Stimulated activated CD4-positive, alpha-beta T cell treated with anti-CD3 and anti-CD28 coated beads, TNF-alpha, amount 100 ng/mL, for 1 hour (primary cell): ENCODE data around the gene MAP3K10.

Source experiments
- DNase-seq, 3 donors: peaks; one replicate each; pipeline ENCODE4 v3.0.0-alpha.2; 2020; ENCODE audit warnings: low read depth in 3 of 3, low spot score in 1 of 3

Gene MAP3K10

GRCh38 chr19:40232949-40233810 lies 42.0 kb downstream of the MAP3K10 start:
- no peak for DNase-seq

DNA sequence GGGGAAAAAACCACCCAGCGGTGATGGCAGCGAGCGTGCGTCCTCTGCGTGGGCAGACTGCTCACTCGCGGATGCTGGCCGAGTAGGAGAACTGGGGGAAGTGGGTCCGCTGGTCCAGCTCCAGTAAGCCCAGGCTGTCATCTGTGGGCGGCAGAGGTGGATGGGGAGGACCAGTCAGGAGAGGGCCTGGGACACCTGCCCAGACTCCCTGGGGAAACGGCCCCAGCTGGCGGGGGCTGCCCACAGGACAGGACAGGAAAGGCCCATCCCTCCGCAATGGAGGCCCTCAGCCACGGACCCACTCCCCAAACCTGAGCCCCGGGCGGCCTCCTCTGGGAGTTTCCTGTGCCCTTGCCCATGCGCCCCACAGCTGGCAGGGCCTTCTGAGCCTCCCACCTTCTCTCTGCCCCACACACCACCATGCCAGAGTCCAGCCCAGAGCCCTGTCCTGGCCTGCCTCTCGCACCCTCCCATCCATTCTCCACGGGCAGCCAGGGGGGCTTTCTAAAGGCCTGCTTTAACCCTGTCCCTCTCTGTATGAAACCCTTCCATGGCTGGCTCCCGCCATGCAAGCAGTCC lies 42.7 kb downstream of the MAP3K10 start:
- no peak for DNase-seq

DNA sequence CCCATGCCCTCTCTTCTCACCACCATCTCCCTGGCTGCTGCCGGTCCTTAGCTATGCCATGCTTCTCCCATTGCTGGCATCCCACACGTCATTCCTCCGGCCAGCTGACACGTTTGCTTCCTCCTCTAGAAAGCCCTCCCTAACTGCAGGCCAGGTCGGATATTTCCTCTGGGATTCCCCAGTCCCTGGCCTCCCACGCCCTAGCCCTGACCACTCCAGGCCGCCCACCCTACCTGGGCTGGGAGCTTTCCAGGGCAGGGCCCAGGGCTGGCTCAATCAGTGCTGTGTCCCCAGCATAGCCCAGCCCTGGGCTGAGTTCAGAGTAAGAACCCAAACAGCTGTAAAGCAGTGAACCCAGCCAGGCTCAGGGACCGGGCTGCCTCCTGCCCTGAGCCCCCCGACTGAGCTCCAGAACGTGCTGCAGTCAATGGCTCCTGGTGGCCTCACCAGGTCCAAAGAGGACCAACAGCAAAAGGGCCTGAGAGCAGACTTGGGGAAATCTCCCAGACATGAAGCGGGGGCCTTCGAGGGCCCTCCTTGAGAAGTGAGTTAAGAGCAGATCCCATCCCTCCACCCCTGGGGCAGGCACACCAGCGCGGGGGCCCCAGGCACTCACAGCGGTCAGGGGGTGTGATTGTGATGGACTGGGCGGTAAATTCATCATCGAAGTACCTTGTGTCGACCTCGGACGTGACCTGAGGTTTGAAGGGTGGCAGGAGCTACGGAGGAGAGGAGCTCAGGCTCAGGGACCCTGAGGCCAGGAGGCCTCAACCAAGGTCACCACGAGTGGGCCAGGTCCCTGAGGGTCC lies 43.4 kb downstream of the MAP3K10 start:
- no peak for DNase-seq

- DNase-seq: no peak
Measured at GRCh38 chr19:40235238-40236025, 44.2 kb downstream of the MAP3K10 start.

- DNase-seq: no peak
Measured at GRCh38 chr19:40236026-40236355, 44.8 kb downstream of the MAP3K10 start.

- no peak for DNase-seq
Measured at GRCh38 chr19:40236366-40236765, 45.1 kb downstream of the MAP3K10 start.

GRCh38 chr19:40237791-40238190 lies 46.6 kb downstream of the MAP3K10 start:
- no peak for DNase-seq

GRCh38 chr19:40238775-40239174 lies 47.5 kb downstream of the MAP3K10 start:
- DNase-seq: no peak

- no peak for DNase-seq
Measured at GRCh38 chr19:40239415-40240226, 48.4 kb downstream of the MAP3K10 start.

GRCh38 chr19:40240332-40240731 lies 49.1 kb downstream of the MAP3K10 start:
- no peak for DNase-seq

DNA sequence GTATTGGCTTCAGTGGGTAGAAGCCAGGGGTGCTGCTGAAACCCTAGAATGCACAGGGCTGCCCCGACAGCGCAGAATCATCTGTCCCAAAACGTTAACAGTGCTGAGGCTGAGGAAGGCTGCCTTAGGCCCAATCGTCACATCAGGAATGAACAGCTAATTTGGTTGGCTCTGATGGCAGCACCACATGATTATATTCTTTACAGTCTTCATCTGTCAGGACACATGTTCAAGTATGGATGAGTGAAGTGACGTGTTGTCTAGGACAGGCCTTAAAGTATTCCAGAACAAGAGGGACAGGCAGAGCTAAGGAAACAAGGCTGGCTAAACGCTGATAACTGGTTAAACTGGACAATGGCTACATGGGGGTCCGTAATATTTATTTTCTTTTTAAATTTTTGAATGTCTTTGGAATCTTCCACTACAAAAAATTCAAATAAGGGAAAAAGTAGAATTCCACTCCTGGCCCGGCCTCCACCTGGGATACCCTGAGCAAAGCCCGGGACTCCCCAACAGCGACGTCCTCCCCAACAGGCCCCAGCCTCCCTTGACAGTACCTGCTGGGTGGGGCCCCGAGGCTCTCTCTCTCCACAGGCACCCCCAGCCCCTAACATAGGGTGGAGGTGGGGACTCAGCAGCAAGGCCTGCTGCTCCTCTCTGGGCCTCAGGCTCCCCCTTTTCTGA lies 50.0 kb downstream of the MAP3K10 start:
- DNase-seq: no peak

DNA sequence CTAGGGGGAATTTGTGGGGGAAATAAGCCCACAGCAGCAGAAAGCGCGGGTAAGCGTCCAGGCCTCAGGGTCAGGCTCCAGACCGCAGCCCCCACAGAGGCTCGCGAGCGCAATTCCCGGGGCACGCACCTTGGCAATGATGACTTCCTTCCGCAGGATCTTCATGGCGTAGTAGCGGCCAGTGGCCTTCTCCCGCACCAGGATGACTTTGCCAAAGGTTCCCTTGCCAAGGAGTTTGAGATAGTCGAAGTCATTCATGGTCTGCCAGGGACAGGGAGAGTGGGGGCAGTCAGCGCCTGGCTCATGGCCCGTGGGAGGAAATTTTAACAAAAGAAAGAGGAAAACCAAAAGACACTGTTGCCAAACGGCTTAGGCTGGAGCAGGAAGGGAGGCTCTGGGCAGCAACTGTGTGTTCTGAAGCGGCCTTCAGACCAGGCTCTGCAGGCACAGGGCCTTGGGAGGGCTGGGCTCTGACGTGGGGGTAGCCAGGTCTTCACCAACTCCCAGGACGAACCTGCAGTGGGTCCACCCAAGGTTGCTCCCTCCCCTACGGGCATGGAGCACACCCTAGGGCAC lies 50.7 kb downstream of the MAP3K10 start:
- DNase-seq: no peak

GRCh38 chr19:40242480-40242879 lies 51.3 kb downstream of the MAP3K10 start:
- DNase-seq: no peak

DNA sequence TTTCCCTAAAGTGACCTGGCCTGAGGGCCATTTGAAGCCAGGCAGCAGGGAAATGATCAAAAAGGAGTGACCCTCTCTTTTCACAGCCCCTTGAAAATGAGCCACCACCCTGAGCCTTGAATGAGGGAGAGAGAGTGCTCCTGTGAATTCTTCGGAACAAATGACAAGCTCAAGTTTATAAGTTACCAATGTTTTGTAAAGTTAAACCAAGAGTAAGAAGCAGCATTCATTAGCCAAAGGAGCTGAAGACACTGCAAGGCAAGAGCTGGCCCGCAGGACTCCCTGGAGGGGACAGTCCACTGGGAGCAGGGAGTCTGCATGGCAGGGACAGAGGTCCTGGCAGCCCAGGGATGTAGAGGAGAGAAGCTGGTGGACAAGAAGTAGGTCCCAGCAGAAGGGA lies 52.0 kb downstream of the MAP3K10 start:
- no peak for DNase-seq

- no peak for DNase-seq
Measured at GRCh38 chr19:40244579-40245317, 53.5 kb downstream of the MAP3K10 start.

GRCh38 chr19:40245506-40246128 lies 54.4 kb downstream of the MAP3K10 start:
- no peak for DNase-seq

DNA sequence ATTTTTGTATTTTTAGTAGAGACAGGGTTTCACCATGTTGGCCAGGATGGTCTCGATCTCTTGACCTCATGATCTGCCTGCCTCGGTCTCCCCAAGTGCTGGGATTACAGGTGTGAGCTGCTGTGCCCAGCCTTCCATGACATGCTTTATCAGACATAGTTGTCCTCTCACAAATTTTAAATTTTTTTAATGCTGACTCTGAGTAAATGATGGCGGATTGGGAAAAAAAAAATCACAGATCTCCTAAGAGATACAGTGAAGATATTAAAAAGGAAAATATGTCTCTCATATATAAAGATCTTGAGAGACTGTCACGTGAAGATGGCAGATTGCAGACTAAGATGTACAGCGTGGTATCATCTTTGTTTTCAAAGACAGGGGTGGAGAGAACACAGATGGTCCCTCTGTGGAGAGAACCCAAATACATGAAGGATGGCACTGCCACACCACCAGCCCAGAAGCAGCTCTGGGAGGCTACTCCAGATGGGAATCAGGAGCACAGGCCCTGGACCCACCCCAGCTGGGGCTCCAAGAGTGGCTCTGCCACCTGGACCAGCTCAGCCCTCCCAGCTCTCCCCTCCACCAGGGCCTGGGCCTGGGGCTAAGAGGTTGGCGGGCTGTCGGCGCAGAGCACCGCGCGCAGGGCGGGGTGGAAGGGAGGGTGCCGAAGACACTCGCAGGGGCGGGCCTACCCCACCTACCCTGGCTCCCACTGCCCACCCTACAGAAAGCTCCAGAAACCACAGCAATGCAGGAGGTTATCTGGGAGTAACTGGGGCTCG lies 55.3 kb downstream of the MAP3K10 start:
- no peak for DNase-seq

- no peak for DNase-seq
Measured at GRCh38 chr19:40247178-40247577, 56.0 kb downstream of the MAP3K10 start.
